ENCODE data around the gene WWOX. TPM values are rescaled to one million over a fixed set of nuclear protein-coding genes. Genes with fewer than 3 reads are reported as not detected.

WWOX gene
- total RNA-seq, 1 donor from 2014 or later, result 16.1 TPM

GRCh38 chr16:79191933-79192332 is 1092.5 kb downstream of the WWOX start:
- H3K27me3 Mint-ChIP-seq, result peaks cover 7% of the 10 kb centered on the region
- H3K4me1 Mint-ChIP-seq, result peaks cover 6% of the 10 kb centered on the region
- H3K9me3 Mint-ChIP-seq, result peaks cover 10% of the 10 kb centered on the region
- intact Hi-C loops (cut with micrococcal nuclease), result no loop called here
- DNase-seq, result no peak
- no peak overlapping the region for H3K27ac Mint-ChIP-seq
- H3K4me3 Mint-ChIP-seq, result no peak overlapping the region
- no peaks in the 10 kb centered on the region for H3K36me3 Mint-ChIP-seq (ENCODE audit: low read depth)

- peaks cover 4% of the 10 kb centered on the region for H3K4me1 Mint-ChIP-seq
- no peaks in the 10 kb centered on the region for H3K36me3 Mint-ChIP-seq (ENCODE audit: low read depth)
- peaks cover 7% of the 10 kb centered on the region for H3K27me3 Mint-ChIP-seq
- H3K4me3 Mint-ChIP-seq, result no peak overlapping the region
- no peak for DNase-seq
- no peak overlapping the region for H3K27ac Mint-ChIP-seq
- intact Hi-C loops (cut with micrococcal nuclease), result no loop called here
- H3K9me3 Mint-ChIP-seq, result peaks cover 10% of the 10 kb centered on the region
Measured at GRCh38 chr16:79192904-79193303, 1093.5 kb downstream of the WWOX start.

GRCh38 chr16:79194291-79194690 is 1094.8 kb downstream of the WWOX start:
- Mint-ChIP-seq H3K4me1 (peaks cover 3% of the 10 kb centered on the region), H3K27me3 (peaks cover 7% of the 10 kb centered on the region), H3K4me3 (no peak overlapping the region), H3K27ac (no peak overlapping the region), H3K36me3 (ENCODE audit: low read depth) (no peaks in the 10 kb centered on the region), H3K9me3 (peaks cover 3% of the 10 kb centered on the region)
- intact Hi-C loops (cut with micrococcal nuclease), result no loop called here
- DNase-seq, result no peak

- H3K4me1 Mint-ChIP-seq, result peaks cover 3% of the 10 kb centered on the region
- no peak for DNase-seq
- no peak overlapping the region for H3K27ac Mint-ChIP-seq
- no peaks in the 10 kb centered on the region for H3K36me3 Mint-ChIP-seq (ENCODE audit: low read depth)
- intact Hi-C loops (cut with micrococcal nuclease), result no loop called here
- H3K27me3 Mint-ChIP-seq, result peaks cover 7% of the 10 kb centered on the region
- peaks cover 3% of the 10 kb centered on the region for H3K9me3 Mint-ChIP-seq
- H3K4me3 Mint-ChIP-seq, result no peak overlapping the region
Measured at GRCh38 chr16:79195938-79196337, 1096.5 kb downstream of the WWOX start.

- Mint-ChIP-seq H3K36me3 (ENCODE audit: low read depth) (no peaks in the 10 kb centered on the region), H3K4me3 (no peak overlapping the region), H3K9me3 (no peaks in the 10 kb centered on the region), H3K27me3 (no peaks in the 10 kb centered on the region), H3K4me1 (no peaks in the 10 kb centered on the region), H3K27ac (no peak overlapping the region)
- no peak for DNase-seq
- intact Hi-C loops (cut with micrococcal nuclease), result no loop called here
Measured at GRCh38 chr16:79201436-79201835, 1102.0 kb downstream of the WWOX start.

- H3K9me3 Mint-ChIP-seq, result no peaks in the 10 kb centered on the region
- no peak for DNase-seq
- H3K27me3 Mint-ChIP-seq, result no peaks in the 10 kb centered on the region
- no peak overlapping the region for H3K27ac Mint-ChIP-seq
- no peaks in the 10 kb centered on the region for H3K36me3 Mint-ChIP-seq (ENCODE audit: low read depth)
- intact Hi-C loops (cut with micrococcal nuclease), result no loop called here
- H3K4me3 Mint-ChIP-seq, result no peak overlapping the region
- no peaks in the 10 kb centered on the region for H3K4me1 Mint-ChIP-seq
Measured at GRCh38 chr16:79202977-79203376, 1103.5 kb downstream of the WWOX start.

- Mint-ChIP-seq H3K4me3 (no peak overlapping the region), H3K9me3 (no peaks in the 10 kb centered on the region), H3K4me1 (no peaks in the 10 kb centered on the region), H3K27me3 (no peaks in the 10 kb centered on the region), H3K27ac (no peak overlapping the region), H3K36me3 (ENCODE audit: low read depth) (no peaks in the 10 kb centered on the region)
- intact Hi-C loops (cut with micrococcal nuclease), result no loop called here
- DNase-seq, result no peak
Measured at GRCh38 chr16:79204486-79204885, 1105.0 kb downstream of the WWOX start.

- intact Hi-C loops (cut with micrococcal nuclease), result no loop called here
- Mint-ChIP-seq H3K4me1 (peaks cover 8% of the 10 kb centered on the region), H3K27ac (no peak overlapping the region), H3K36me3 (ENCODE audit: low read depth) (no peaks in the 10 kb centered on the region), H3K9me3 (no peaks in the 10 kb centered on the region), H3K4me3 (no peak overlapping the region), H3K27me3 (no peaks in the 10 kb centered on the region)
- no peak for DNase-seq
Measured at GRCh38 chr16:79206889-79207288, 1107.4 kb downstream of the WWOX start.

- intact Hi-C loops (cut with micrococcal nuclease), result no loop called here
- Mint-ChIP-seq H3K27ac (no peak overlapping the region), H3K4me3 (no peak overlapping the region), H3K27me3 (peaks cover 3% of the 10 kb centered on the region), H3K9me3 (peaks cover 7% of the 10 kb centered on the region), H3K4me1 (peaks cover 11% of the 10 kb centered on the region), H3K36me3 (ENCODE audit: low read depth) (peaks cover 3% of the 10 kb centered on the region)
- DNase-seq, result no peak
Measured at GRCh38 chr16:79209308-79209707, 1109.9 kb downstream of the WWOX start.

- no peak overlapping the region for H3K4me3 Mint-ChIP-seq
- H3K9me3 Mint-ChIP-seq, result peaks cover 7% of the 10 kb centered on the region
- peaks cover 3% of the 10 kb centered on the region for H3K36me3 Mint-ChIP-seq (ENCODE audit: low read depth)
- intact Hi-C loops (cut with micrococcal nuclease), result no loop called here
- DNase-seq, result no peak
- peaks cover 3% of the 10 kb centered on the region for H3K27me3 Mint-ChIP-seq
- peaks cover 11% of the 10 kb centered on the region for H3K4me1 Mint-ChIP-seq
- H3K27ac Mint-ChIP-seq, result no peak overlapping the region
Measured at GRCh38 chr16:79210607-79211006, 1111.2 kb downstream of the WWOX start.

- Mint-ChIP-seq H3K4me3 (no peak overlapping the region), H3K36me3 (ENCODE audit: low read depth) (peaks cover 3% of the 10 kb centered on the region), H3K9me3 (peaks cover 7% of the 10 kb centered on the region), H3K27me3 (peaks cover 3% of the 10 kb centered on the region), H3K4me1 (peaks cover 11% of the 10 kb centered on the region), H3K27ac (no peak overlapping the region)
- intact Hi-C loops (cut with micrococcal nuclease), result no loop called here
- no peak for DNase-seq
Measured at GRCh38 chr16:79211586-79211985, 1112.1 kb downstream of the WWOX start.

- no peak overlapping the region for H3K27ac Mint-ChIP-seq
- peaks cover 7% of the 10 kb centered on the region for H3K9me3 Mint-ChIP-seq
- H3K4me3 Mint-ChIP-seq, result no peak overlapping the region
- no peak for DNase-seq
- intact Hi-C loops (cut with micrococcal nuclease), result no loop called here
- peaks cover 15% of the 10 kb centered on the region for H3K4me1 Mint-ChIP-seq
- peaks cover 3% of the 10 kb centered on the region for H3K27me3 Mint-ChIP-seq
- H3K36me3 Mint-ChIP-seq (ENCODE audit: low read depth), result peaks cover 3% of the 10 kb centered on the region
Measured at GRCh38 chr16:79212114-79212791, 1112.8 kb downstream of the WWOX start.

GRCh38 chr16:79213214-79213613 is 1113.8 kb downstream of the WWOX start:
- peaks cover 7% of the 10 kb centered on the region for H3K9me3 Mint-ChIP-seq
- no peak overlapping the region for H3K4me3 Mint-ChIP-seq
- peaks cover 23% of the 10 kb centered on the region for H3K4me1 Mint-ChIP-seq
- no peak for DNase-seq
- no peak overlapping the region for H3K27ac Mint-ChIP-seq
- intact Hi-C loops (cut with micrococcal nuclease), result no loop called here
- H3K27me3 Mint-ChIP-seq, result peaks cover 3% of the 10 kb centered on the region
- peaks cover 3% of the 10 kb centered on the region for H3K36me3 Mint-ChIP-seq (ENCODE audit: low read depth)

- Mint-ChIP-seq H3K9me3 (peaks cover 7% of the 10 kb centered on the region), H3K4me1 (peaks cover 30% of the 10 kb centered on the region), H3K27me3 (peaks cover 3% of the 10 kb centered on the region), H3K27ac (no peak overlapping the region), H3K4me3 (no peak overlapping the region), H3K36me3 (ENCODE audit: low read depth) (peaks cover 3% of the 10 kb centered on the region)
- no peak for DNase-seq
- intact Hi-C loops (cut with micrococcal nuclease), result loop anchor here (5.0 kb wide), 2 partner anchors 53 to 138 kb away; no protein-coding TSS in a partner anchor
Measured at GRCh38 chr16:79215289-79215688, 1115.8 kb downstream of the WWOX start.
